HUDEP-2 (cell line): Measurements from ENCODE around the gene ABHD17A.

ENCODE experiments used
- DNase-seq, 76 experiments: peaks; one replicate each; lab custom pipeline; 2025; ENCODE audit not compliant: unreplicated experiment in 76 of 76; lab: John Stamatoyannopoulos, UW

Gene ABHD17A

GRCh38 chr19:1843646-1844394, 41.5 kb downstream of the ABHD17A start:
- peak in 1 of 76 experiments; percentile 33 for DNase-seq

- no peak for DNase-seq
Measured at GRCh38 chr19:1843116-1843515, 42.2 kb downstream of the ABHD17A start.

GRCh38 chr19:1841209-1841924, 43.9 kb downstream of the ABHD17A start:
- DNase-seq = no peak

- peak in 6 of 76 experiments; percentile 17 to 52 (median 40) for DNase-seq
Measured at GRCh38 chr19:1840541-1841115, 44.7 kb downstream of the ABHD17A start.

- peak in 43 of 76 experiments; percentile 23 to 71 (median 46) for DNase-seq
Measured at GRCh38 chr19:1839658-1840540, 45.4 kb downstream of the ABHD17A start.

GRCh38 chr19:1837625-1838105, 47.6 kb downstream of the ABHD17A start:
- DNase-seq = peak in 60 of 76 experiments; percentile 19 to 96 (median 69)

GRCh38 chr19:1837222-1837565, 48.1 kb downstream of the ABHD17A start:
- peak in 2 of 76 experiments; percentile 55 to 75 for DNase-seq

GRCh38 chr19:1836458-1837221, 48.7 kb downstream of the ABHD17A start:
- DNase-seq = peak in 71 of 76 experiments; percentile 41 to 96 (median 86)

- peak in 23 of 76 experiments; percentile 24 to 78 (median 53) for DNase-seq
Measured at GRCh38 chr19:1833540-1833939, 51.8 kb downstream of the ABHD17A start.

GRCh38 chr19:1832046-1832663, 53.1 kb downstream of the ABHD17A start:
- DNase-seq = no peak

- no peak for DNase-seq
Measured at GRCh38 chr19:1830978-1831377, 54.3 kb downstream of the ABHD17A start.

- no peak for DNase-seq
Measured at GRCh38 chr19:1830568-1830967, 54.7 kb downstream of the ABHD17A start.

GRCh38 chr19:1829958-1830357, 55.3 kb downstream of the ABHD17A start:
- DNase-seq = no peak

- DNase-seq = peak in 13 of 76 experiments; percentile 12 to 37 (median 29)
Measured at GRCh38 chr19:1828279-1829238, 56.7 kb downstream of the ABHD17A start.

GRCh38 chr19:1827566-1828278, 57.6 kb downstream of the ABHD17A start:
- no peak for DNase-seq
